SHP77 (cell line): ENCODE data around the gene WFDC10A.
"Not testable (repeated sequence)": the region's sequence is repeated elsewhere in the genome, so short reads cannot be mapped to it uniquely, and the experiment has no call there.

Experiments
- DNase-seq, 2 experiments: peaks; one replicate each; lab custom pipeline; 2025; lab: John Stamatoyannopoulos, UW

WFDC10A gene

DNA sequence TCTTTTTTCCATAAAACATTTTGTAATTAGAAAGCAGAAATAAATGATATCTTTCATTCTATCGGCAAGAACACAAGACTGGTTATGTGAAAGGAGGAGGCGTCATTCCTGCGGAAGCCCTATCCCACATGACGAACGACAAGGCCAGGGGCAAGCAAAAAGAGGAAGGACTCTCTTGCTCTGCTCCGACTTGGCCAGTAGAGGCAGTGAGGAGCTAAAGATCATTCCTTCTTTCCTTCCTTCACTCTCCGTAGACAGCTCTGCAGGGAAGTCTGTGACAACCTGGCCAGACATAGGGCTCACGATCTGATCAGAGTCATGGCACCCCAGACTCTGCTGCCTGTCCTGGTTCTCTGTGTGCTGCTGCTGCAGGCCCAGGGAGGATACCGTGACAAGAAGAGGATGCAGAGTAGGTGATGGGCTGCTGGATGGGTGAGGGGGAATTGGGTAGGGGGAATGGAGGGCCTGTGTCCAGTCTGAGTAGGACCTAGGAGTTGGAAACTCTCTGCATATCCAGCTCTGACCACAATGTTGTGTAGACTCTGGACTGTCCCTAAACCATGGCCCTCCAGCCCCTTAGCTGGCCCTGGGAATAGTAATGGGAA, at the start of gene WFDC10A:
WFDC10A (plus strand) TSS at position 244 of the 605 bp plus-strand sequence; CDS start at position 319, 75 bp downstream.
- DNase-seq, result peak; percentile 20 to 31

DNA sequence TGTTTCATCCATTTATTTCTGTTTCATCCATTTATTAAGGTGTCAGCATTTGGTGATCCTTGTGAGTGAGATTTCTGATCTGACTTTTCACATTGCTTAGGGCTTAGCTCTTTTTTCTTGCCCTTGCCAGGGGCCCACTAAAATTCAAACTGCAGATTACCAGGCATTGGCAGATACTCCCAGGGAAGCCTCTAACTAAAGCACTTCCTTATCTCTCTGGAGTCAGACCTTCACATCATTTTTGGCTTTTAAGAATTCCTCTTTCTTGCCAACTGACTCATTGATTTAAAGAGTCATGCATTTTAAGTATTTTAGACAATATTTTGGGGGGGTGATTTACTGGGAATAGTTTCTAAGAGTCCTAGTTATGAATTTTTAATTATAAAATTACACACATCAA, 47.8 kb upstream of the WFDC10A start:
- no peak for DNase-seq

- no peak for DNase-seq
These were observed 46.0 kb upstream of the WFDC10A start for GRCh38 chr20:45583502-45583901.

DNA sequence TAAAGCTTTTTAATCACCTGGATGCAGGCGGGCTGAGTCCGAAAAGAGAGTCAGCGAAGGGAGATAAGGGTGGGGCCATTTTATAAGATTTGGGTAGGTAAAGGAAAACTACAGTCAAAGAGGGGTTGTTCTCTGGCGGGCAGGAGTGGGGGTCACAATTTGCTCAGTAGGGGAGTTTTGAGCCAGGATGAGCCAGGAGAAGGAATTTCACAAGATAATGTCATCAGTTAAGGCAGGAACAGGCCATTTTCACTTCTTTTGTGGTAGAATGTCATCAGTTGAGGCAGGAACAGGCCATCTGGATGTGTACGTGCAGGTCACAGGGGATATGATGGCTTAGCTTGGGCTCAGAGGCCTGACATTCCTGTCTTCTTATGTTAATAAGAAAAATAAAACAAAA, 45.2 kb upstream of the WFDC10A start:
- DNase-seq, result not testable (repeated sequence)

- DNase-seq, result not testable (repeated sequence)
These were observed 43.6 kb upstream of the WFDC10A start for GRCh38 chr20:45585986-45586385.

- no peak for DNase-seq
These were observed 40.7 kb upstream of the WFDC10A start for GRCh38 chr20:45588800-45589199.

DNA sequence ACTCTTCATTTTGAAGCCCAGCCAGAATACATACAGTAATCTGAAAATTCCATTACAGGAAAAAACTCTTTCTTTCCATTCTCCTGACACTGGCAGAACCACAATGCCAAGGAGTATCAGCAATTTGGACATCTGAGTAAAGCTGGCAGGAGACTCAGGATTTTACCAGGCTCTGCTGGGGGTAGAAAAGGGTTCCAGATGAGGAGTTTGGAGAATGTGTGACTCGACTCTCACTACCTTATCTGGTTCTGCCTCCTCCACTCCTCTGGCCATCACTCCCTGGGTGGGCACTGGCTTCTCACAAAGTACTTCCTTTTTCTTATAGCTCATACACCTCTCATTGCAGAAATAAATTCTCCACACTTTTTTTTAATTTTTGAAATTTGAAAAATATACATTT, 39.8 kb upstream of the WFDC10A start:
- no peak for DNase-seq

DNA sequence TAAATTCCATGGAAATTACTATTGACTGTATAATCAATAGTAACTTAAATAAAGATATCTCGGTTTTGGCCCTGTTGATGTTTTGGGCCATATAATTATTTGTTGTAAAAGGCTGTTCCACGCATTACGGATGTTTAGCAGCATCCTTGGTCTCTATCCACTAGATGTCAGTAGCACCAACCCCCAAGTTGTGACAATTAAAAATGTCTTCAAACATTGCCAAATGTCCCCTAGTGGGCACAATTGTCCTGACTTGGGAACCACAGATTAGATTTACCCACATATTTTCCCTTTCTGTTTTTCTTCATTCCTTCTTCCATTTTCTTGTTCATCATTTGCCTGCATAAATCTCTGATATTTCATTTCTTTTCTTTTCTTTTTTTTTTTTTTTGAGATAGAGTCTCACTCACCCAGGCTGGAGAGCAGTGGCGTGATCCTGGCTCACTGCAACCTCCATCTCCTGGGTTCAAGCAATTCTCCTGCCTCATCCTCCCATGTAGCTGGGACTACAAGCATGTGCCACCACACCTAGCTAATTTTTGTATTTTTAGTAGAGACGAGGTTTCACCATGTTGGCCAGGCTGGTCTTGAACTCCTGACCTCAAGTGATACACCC, 36.9 kb upstream of the WFDC10A start:
- peak; percentile 49 to 61 for DNase-seq

- no peak for DNase-seq
These were observed 36.0 kb upstream of the WFDC10A start for GRCh38 chr20:45593498-45593897.

DNA sequence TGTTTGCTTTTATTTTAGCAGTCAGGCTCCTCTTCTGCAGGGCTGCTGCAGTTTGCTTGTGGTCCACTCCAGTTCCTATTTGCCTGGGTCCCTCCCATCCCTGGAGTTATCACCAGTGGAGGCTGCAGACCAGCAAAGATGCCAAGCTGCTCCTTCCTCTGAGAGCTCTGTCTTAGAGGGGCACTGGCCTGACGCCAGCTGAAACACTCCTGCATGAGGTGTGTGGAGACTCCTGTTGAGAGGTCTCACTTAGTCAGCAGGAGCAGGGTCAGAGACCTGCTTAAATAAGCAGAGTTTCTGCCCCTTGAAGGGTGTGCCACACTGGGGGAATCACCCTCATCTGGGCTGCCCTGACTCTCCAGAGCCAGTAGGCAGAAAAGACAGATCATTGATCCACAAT, 34.3 kb upstream of the WFDC10A start:
- DNase-seq, result no peak

GRCh38 chr20:45607810-45608209, 21.7 kb upstream of the WFDC10A start:
- DNase-seq, result no peak

DNA sequence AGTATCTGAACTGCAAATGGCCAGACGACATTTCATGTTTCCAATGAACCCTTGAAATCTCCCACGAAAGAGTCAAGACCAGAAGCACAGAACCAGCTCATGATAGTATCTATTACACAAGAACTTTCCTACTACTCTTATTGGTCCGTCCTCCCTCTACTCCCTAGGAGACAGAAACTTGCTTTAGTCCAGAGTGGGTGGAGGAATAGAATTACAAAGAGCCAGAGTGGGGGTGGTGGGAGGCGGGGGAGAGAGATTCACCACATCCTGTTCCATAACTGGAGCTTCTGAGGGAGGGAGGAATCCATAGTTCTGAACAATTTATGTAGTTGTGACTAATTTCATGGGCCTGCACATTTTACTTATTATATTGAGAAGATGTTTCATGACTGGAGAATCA, 18.5 kb upstream of the WFDC10A start:
- no peak for DNase-seq

GRCh38 chr20:45612314-45612713, 17.2 kb upstream of the WFDC10A start:
- DNase-seq, result no peak

DNA sequence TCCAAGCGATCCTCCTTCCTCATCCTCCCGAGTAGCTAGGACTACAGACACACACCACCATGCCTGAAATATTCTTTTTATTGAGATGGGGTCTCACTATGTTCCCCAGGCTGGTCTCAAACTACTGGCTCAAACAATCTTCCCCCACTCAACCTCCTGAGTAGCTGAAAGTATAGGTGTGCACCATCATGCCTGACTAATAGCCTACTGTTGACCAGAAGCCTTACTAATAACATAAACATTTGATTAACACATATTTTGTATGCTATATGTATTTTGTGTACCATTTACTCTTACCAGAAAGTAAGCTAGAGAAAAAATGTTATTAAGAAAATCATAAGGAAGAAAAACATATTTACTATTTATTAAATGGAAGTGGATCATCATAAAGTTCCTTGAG, 11.9 kb upstream of the WFDC10A start:
- DNase-seq, result no peak

DNA sequence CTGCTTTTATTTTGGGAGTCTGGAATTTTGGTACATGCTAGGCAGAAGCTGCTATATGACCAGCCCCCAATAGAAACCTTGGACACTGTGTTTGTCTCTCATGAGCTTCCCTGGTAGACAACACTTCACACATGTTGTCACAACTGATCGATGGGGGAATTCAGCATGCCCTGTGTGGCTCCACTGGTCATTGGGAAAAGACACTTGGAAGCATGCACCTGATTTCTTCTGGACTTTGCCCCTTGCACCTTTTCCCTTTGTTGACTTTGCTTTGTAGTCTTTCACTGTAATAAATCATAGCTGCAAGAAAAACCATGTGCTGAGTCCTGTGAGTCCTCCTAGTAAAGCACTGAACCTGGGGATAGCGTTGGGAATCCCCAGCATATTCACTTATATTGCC, 7.9 kb upstream of the WFDC10A start:
- DNase-seq, result no peak

DNA sequence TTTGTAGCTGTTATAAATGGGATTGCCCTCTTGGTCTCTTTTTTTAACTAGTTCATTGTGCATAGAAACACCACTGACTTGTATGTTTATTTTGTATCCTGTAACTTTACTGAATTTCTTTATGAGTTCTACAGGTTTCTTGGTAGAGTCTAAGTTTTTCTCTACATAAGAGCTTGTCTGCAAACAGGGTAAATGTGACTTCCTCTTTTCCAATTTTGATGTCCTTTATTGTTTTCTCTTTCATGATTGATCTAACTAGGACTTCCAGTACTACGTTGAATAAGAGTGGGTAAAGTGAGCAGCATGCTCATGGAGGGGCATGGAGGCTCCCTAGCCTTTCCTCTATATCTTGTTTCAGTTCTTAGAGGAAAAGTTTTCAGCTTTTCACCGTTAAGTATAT, 3.0 kb upstream of the WFDC10A start:
- DNase-seq, result no peak

- DNase-seq, result no peak
These were observed 832 bp downstream of the WFDC10A start for GRCh38 chr20:45630371-45630770.

DNA sequence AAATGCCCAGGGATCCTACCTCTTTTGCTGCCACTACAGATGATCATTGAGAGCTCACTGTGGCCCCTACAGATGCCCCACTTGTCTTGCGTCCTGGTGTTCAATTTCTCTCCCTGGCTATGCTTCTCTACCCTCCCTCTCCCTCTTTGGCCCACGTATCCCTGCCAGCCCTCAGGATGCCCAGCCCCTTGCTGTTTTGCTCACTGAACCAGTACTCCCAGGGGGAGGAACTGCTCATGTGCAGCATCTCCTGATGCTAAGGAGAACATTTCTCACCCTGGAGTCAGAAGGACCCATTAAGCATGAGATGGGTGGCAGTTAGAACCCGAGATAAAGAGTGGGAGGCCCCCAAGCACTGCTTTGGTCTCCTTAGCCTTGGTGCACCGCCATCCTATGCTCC, 1.6 kb downstream of the WFDC10A start, which contains the start of gene WFDC9:
WFDC9 (minus strand) TSS at position 101 of the 400 bp plus-strand sequence. CDS start 21,103 bp downstream, outside the sequence.
- no peak for DNase-seq

DNA sequence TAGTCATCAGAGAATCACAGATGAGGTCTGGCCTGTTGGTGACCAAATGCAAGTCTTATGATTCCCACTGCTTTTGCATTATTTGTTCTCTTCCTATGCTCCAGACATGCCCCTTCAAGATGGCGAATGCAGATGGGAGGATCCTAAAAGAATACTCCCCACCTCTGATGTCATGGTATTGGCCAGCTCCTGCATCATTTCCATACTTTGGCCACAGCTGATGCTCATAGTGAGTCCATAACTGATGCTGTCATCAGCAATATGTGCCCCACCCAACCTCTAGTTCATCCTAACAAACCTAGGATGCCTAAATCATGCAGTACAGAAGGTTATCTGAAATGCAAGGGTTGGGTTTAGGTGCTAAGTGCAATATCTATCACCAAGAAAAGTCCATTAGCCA, 7.0 kb downstream of the WFDC10A start:
- no peak for DNase-seq

DNA sequence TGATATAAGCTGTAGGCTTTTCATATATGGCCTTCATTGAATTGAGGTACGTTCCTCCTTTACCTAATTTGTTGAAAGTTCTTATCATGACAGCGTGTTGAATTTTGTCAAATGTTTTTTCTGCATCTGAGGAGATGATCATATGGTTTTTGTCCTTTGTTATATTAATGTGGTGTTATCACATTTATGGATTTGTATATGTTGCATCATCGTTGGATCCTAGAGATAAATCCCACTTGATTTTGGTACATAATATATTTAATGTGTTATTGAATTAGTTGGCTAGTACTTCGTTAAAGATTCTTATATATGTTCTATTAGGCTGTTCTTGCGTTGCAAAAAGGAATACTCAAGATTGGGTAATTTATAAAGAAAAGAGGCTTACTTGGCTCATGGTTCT, 10.1 kb downstream of the WFDC10A start:
- no peak for DNase-seq

- DNase-seq, result not testable (repeated sequence)
These were observed 11.5 kb downstream of the WFDC10A start for GRCh38 chr20:45641076-45641475.

- DNase-seq, result not testable (repeated sequence)
These were observed 16.3 kb downstream of the WFDC10A start for GRCh38 chr20:45645869-45646268.

DNA sequence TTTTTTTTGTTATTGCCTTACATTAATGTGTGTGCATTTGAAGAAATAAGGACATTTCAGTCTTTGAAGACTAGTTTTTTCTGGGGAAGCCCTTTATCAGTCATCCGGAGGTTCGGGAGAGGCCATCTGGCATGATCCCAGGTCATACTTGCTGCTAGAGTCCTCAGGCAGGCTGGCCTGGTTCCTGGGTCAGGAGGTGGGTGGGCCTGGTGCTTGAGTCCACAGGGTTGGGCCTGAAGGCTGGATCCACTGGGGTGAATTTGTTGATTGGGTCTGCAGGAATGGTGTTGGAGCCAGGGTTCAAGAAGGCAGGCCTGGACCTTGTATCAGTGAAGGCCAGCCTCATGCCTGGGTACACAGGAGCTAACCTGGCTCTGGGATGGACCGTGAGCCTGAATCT, 17.3 kb downstream of the WFDC10A start:
- no peak for DNase-seq
